Measurements from ENCODE around the gene NUAK1. TPM values are rescaled to one million over a fixed set of nuclear protein-coding genes. Genes with fewer than 3 reads are reported as not detected.

NUAK1 gene
- 11.4 and 11.8 TPM in 2 replicates for total RNA-seq

GRCh38 chr12:106138633-106139421, at the start of gene NUAK1:
Gene NUAK1 (minus strand): TSS chr12:106138954. CDS start chr12:106138653, 301 bp downstream.

Other genes starting within 250 kb of the NUAK1 start
- 177 and 258 TPM in 2 replicates for gene CKAP4, start 109.1 kb upstream of the NUAK1 start, total RNA-seq
- 13.0 and 18.6 TPM in 2 replicates for gene TCP11L2, start 163.8 kb upstream of the NUAK1 start, total RNA-seq
- gene POLR3B, start 218.8 kb upstream of the NUAK1 start, total RNA-seq = 10.7 and 11.6 TPM in 2 replicates